Measurements from ENCODE around the gene UST.

- no peak for TF ChIP-seq TAF1 (IDR thresholded peaks at IDR 0.05; ENCODE audit: low read depth, low read length)
- no peak for TF ChIP-seq POLR2AphosphoS5 (IDR thresholded peaks at IDR 0.05; ENCODE audit: low read depth, low read length)
- TF ChIP-seq CTCF (IDR thresholded peaks at IDR 0.05; ENCODE audit: control extremely low read depth in 1 of 3, insufficient read depth in 1 of 3, low read depth in 1 of 3, low read length in 3 of 3): no peak
- TF ChIP-seq TAF7 (optimal IDR thresholded peaks at IDR 0.05; ENCODE audit: borderline replicate concordance, low read depth, low read length): no peak
- no peak for TF ChIP-seq ZNF274 (IDR thresholded peaks at IDR 0.05; ENCODE audit: borderline replicate concordance, extremely low read depth, low read length)
- TF ChIP-seq EZH2 (IDR thresholded peaks at IDR 0.05; ENCODE audit: low read depth, low read length, severe bottlenecking): no peak
- no peak for TF ChIP-seq USF2 (IDR thresholded peaks at IDR 0.05; ENCODE audit: low read length)
- TF ChIP-seq POLR2A (IDR thresholded peaks at IDR 0.05; ENCODE audit: control extremely low read depth in 1 of 2, low read depth in 2 of 2, low read length in 2 of 2): no peak
- TF ChIP-seq EP300 (IDR thresholded peaks at IDR 0.05; ENCODE audit: borderline replicate concordance in 1 of 2, low read depth in 2 of 2, low read length in 2 of 2): no peak
- TF ChIP-seq CHD2 (IDR thresholded peaks at IDR 0.05; ENCODE audit: low read length): no peak
- TF ChIP-seq JUN (IDR thresholded peaks at IDR 0.05; ENCODE audit: low read depth, low read length): no peak
- TF ChIP-seq KDM5A (IDR thresholded peaks at IDR 0.05; ENCODE audit: low read length): no peak
Measured at GRCh38 chr6:148851683-148852556, 105.1 kb downstream of the UST start.

All from H1 (cell line).